LNCAP (cell line): ENCODE measurements around the gene SENP8.

Experiments
- TF ChIP-seq, protein P1 (sequence below): fragments of 450-650 bp; IDR thresholded peaks from 2 replicates; pipeline ENCODE4 v1.5.1; 2017; ENCODE audit warnings: mild to moderate bottlenecking

Gene SENP8

DNA sequence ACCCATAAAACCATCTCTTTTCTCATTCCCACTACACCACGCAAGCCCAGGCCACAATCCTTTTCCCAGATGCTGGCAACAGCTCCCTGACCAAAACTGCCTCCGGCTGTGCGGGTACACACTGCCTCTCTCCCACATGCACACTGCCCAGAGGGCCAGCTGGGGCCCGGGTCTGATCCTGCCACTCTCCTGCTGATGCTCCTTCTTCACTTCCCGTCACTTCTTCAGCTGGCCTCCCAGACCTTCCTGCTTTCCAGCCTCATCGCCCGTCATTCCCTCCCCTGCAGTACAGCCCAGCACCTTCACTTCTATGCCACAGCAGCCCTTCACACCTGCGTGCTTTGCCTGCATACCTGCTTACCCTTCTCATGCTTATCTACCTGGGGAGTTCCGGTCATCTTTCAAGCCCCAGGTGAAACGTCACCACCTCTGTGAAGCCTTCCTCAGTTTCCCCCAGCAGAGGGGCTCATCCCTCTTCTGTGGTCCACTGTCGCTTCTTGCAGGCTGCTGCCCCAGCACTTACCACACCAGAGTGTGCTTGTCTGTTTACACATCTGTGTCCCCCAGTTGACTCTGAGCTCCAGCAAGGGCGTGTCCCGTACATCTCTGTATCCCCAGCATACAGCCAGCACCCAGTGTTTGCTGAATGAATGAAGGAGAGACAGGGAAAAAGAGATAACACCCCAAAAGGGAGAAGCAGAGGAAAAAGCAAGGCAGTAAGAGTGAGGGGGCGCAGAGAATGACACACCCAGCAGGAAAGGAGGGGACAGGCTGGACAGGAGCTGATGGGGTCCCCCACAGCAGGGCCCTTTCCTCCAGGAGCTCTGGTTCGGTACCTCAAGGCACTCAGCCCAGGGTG lies 57.2 kb downstream of the SENP8 start:
- TF ChIP-seq, protein P1, sequence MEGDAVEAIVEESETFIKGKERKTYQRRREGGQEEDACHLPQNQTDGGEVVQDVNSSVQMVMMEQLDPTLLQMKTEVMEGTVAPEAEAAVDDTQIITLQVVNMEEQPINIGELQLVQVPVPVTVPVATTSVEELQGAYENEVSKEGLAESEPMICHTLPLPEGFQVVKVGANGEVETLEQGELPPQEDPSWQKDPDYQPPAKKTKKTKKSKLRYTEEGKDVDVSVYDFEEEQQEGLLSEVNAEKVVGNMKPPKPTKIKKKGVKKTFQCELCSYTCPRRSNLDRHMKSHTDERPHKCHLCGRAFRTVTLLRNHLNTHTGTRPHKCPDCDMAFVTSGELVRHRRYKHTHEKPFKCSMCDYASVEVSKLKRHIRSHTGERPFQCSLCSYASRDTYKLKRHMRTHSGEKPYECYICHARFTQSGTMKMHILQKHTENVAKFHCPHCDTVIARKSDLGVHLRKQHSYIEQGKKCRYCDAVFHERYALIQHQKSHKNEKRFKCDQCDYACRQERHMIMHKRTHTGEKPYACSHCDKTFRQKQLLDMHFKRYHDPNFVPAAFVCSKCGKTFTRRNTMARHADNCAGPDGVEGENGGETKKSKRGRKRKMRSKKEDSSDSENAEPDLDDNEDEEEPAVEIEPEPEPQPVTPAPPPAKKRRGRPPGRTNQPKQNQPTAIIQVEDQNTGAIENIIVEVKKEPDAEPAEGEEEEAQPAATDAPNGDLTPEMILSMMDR = no peak

DNA sequence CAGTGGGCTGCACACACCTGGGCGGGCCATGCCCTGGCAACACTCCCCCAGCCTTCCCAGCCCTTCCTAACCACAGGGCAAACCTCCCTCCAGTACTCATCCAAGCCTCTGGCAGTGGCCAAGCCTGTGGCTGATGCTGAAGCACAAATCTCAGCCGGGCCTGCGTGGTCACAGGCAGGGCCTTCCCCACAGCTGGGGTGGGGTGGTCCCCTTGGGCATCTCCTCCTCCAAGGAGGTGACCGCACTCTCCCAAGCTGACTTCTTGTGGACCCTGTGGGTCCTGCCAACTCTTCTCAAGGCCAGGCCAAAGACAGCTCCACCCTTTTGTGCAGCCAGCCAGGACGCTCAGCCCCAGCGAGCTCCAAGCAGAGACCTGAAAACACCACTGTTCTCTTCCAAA lies 58.0 kb downstream of the SENP8 start:
- TF ChIP-seq, protein P1 = no peak

DNA sequence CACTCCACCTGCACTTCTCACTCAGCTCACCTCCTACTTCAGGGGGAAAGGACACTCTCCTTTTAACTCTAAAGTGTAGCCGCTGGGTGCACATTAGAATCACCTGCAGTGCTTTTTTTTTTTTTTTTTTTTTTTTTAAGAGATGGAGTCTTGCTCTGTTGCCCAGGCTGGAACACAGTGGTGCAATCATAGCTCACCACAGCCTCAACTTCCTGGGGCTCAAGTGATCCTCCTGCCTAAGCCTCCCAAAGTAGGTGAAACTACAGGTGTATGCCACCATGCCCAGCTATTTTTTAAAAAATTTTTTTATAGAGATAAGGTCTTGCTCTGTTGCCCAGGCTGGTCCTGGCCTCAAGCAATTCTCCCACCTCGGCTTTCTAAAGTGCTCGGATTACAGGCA lies 58.5 kb downstream of the SENP8 start:
- TF ChIP-seq, protein P1 = no peak

DNA sequence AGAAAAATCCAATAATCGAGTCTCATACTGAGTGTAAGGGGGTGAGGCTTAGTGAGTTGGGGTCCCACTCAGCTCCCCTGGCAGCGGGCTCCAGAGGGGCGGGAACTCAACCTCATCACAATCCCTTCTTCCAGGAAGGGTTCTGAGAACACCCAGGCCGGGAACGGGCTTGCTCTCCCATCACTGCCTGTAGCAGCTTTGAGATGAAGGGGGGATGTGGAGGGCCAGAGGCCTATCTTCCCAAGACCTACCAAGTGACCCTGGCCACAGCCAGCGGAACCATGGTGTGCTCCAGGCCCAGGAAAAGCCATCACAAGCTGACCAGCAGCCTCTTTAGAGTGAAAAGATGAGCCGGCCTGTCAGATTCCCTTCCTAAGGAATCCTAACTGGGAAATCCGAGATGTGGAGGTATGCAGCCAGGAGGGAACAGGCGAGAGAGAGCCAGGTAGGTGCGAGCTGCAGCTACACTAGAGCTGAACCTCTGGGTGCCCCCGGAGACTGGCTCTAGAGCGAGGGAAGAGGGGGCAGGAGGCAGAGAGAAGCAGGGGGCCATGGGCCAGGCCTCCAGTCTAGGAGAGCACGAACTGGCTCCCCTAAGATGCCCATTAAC lies 60.9 kb downstream of the SENP8 start:
- TF ChIP-seq, protein P1 = no peak

DNA sequence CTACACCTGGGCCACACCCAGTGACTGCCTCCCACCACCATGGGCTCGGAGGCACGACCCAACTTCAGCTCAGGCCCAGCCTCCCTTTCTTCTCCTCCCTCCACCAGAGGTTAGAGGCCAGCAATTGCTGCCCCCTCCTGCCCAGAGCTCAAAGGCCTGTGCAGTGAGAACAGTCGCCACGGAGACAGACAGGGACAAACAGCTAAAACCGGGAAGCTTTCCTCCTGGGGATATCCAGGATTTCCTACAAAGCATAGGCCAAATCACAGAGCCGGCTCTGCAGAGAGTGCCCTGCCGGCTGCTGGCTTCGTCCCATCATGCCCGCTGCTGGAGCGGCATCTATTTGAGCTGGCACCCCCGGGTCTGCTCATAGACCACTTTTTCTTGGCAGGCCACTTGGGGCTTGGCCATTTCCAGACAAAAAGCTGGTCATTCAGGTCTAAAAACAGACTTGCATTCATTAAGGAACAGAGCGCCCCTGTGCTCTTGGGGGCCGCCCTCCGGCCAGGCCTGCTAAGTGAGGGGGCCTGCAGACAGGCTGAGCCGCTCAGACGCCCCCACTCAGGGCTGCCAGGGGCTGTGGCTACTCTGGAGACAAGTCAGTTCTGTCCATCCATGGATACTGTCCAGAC lies 61.9 kb downstream of the SENP8 start:
- TF ChIP-seq, protein P1 = no peak

DNA sequence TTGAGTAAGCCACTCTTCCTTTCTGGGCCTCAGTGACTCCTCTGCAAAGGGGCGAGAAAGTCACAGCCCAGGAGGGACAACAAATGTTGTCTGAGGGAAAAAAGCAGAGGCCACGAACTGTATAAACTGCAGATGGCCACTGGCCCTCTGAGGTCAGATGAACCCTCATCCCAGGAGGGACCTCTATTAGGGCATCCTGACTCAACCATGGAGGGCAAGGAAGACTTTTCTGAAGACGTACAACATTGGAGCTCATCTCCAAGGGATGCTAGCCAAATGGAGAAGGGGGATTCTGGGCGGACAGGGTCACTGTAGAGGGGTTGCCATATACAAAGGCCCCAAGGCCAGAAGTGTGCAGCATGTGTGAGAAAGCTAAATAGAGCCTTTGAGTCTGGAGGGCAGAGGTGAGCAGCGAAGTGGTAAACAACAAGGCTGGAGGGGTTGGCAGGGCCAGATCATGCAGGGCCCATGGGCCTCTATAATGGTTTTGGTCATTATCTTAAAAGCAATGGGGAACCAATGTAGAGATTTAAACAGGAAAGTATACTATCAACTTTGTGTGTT lies 62.6 kb downstream of the SENP8 start:
- TF ChIP-seq, protein P1 = no peak

DNA sequence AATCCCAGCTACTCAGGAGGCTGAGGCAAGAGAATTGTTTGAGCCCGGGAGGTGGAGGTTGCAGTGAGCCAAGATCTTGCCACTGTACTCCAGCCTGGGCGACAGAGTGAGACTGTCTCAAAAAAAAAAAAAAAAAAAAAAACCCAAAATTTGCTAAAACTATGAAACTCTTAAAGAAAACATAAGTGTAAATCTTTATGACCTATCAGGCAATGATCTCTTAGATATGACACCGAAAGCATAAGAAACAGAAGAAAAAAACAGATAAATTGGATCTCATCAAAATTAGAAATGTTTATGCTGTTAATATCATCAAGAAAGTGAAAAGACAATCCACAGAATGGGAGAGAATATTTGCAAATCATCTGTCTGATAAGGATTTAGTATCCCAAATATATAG lies 64.0 kb downstream of the SENP8 start:
- TF ChIP-seq, protein P1 = no peak
